HG03135 (cell line): Measurements from ENCODE around the gene DSCAML1.

Experiments
- ATAC-seq: cut with Tn5 transposase; IDR thresholded peaks from one replicate; pipeline ENCODE4 v1.9.1; 2021; ENCODE audit warnings: mild to moderate bottlenecking, moderate library complexity; ENCODE audit not compliant: unreplicated experiment

The DSCAML1 gene

DNA sequence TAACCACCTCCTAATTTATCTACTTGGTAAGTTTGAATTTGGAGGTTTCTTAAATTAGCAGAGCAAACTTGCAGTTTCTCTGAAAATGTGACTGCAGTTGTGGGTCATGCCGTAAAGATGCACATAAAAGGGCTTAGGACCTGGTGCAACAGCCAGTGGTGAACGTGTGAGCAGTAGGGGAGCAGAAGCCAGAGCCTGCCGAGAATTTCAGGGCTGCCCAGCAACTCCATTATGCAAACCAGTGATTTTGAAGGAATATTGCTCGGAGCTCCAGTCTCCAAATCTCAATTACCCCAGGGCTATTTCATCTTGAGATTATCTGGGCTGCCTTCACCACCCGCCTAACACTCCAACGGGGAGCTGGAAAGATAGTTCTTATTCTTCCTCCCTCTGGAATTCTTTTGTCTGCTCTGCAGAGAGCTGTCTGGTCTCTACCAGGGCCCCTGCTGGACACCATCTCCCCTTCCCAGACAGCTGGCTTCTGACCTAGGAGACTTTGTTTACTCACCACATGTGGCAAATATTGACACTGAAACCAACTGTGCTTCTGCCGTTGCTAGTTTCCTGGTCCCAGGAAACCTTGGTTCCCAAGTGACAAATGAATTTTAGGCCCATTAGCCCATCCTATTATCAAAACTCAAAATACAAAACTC is 93.9 kb downstream of the DSCAML1 start:
- ATAC-seq: no peak

DNA sequence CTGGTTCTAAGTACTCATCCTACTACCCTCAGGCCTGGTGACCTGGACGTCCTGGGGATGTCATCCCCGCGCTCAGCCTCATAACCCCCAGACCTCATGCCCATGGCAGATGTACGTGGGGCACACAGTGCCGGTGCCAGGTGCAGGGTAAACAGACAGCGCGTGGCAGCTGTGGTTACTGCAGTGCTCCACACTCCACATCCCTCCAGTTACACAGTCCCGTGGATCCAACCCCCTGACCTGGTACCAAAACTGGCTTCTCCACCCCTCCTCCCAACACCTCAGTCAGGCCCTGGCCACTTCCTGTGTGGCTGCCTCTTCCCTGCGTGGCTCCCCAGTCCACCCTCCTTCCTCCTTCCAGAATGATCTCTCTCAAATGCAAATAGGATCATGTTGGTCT is 95.2 kb downstream of the DSCAML1 start:
- no peak for ATAC-seq

DNA sequence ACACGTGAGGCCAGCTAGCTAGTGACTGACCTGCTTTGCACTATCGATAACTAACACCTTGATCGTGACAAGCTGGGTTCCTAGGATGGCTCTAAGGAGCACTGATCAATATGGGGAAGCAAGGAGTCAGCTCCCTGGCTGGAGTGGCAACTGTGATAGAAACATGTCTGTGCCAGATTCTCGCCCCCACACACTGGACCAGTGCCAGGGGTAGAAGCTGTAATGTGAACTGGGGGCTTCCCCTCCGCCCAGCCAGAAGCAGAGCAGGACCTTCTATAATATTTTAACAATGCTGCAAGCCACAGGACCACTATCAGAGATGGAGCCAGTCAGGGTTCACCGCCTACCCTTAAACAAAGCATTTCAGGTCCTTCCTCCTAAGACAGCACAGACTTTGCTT is 96.5 kb downstream of the DSCAML1 start:
- ATAC-seq: no peak

DNA sequence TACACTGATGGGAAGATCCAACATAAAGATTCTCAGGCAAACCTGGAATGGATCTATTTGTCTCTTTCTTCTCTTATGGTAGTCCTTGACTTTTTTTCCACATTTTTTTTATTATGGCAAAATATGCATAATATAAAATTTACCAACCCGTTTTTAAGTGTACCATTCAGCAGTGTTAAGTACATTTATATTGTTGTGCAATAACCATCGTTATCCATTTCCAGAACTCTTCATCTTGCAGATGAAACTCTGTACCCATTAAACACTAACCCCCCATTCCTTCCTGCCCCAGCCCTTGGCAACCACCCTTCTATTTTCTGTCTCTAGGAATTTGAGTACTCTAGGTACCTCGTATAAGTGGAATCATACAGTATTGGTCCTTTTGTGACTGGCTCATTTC is 99.7 kb downstream of the DSCAML1 start:
- ATAC-seq: no peak

DNA sequence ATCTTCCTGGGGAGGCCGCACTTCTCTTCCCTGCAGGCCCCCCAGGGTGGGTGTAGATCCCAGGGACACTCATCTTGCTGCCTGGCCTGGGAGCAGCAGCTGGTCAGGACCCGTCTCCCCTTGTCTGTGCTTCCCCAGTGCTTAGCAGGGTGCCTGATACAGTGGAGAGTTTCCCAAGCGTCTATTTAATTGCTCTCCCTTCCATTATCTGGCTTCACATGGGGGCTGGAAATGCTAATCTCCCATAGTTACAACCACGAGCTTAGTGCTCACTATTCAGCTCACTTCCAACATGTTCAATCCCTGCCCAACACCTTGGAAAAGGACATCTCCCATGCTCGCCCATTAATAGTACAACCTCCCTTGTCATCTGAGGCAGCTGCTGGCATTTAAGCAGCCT is 100.5 kb downstream of the DSCAML1 start:
- no peak for ATAC-seq

DNA sequence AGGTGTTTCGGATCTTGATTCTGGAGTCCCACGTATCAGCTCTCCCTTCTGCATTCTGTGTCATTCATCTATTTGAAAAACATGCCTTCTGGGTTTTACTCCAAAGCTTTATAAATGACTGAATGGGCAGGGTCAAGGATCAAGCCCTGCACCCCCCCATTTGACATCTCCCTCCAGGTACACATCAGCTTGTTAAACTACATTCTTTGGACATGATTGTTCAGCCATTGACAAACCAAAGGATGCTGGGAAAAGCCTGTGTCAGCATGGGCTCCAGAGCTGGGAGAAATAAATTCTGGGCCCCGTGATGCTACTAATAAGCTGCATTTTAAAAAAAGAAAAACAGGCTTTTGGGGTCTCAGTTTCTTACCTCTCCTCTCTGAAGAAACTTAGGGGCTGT is 103.7 kb downstream of the DSCAML1 start:
- no peak for ATAC-seq

DNA sequence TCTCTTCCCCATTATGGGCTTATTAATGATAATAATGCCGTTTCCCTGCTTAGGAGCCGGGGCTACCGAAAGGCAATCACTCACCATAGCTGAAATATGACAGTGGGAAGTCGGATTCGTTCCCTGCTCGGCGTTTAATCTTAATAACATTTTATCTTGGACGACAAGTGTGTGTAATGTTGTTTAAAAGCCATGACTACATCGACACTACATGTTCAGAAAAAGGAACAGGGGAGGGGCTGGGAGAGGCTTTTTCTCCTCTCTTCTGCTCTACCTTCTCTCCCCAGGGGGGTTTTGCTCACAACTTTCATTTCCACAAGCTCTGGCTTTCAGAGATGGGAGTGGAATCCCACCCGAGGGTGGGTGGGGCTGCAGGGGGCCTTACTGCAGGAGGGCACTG is 105.5 kb downstream of the DSCAML1 start:
- no peak for ATAC-seq

DNA sequence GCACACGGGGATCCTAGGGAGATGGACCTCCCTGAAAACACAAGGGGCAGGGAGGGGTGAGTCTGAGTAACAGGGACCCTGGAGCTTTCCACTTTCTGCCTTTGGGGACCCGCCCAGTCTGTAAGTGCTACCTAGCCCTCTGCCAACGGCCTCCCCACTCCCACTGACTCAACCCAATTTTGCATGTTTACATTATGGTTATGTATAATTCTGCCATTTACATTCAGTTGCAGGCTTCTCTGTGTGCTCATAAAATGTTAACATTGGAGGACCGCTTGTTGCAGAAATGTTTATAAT is 105.8 kb downstream of the DSCAML1 start:
- no peak for ATAC-seq

DNA sequence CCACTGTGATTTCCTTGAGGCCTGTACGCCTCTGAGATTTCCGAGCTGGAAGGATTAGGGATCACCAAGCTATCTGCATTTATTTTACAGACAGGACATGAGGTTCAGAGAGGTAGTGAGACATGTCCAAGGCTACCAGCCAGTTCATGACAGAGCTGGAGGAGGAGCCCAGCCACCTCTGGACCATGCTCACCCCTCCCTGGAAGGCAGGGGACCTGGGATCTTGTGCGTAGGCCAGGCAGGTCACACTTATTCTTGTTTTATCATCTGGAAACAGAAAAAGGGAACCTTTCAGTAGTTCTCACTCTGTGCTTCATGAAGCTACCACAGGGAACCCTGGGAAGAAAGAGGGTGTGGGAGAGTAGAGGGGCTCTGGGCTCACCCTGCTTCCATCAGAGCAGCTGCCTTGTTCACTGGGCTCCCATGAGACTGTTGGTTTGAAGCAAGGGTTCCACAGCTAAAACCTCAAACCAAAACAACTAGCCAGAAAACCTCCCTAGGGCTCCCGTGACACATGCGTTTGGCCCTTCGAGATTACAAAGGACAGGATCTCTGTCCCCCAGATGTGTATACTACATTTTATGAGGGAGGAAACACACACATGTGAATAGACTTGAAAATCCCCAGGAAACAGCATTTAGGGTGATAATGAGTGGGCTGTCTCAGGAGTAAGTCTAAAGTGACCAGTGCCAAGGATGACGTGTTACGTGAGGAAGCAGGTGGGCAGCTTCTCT is 106.4 kb downstream of the DSCAML1 start:
- ATAC-seq: no peak

DNA sequence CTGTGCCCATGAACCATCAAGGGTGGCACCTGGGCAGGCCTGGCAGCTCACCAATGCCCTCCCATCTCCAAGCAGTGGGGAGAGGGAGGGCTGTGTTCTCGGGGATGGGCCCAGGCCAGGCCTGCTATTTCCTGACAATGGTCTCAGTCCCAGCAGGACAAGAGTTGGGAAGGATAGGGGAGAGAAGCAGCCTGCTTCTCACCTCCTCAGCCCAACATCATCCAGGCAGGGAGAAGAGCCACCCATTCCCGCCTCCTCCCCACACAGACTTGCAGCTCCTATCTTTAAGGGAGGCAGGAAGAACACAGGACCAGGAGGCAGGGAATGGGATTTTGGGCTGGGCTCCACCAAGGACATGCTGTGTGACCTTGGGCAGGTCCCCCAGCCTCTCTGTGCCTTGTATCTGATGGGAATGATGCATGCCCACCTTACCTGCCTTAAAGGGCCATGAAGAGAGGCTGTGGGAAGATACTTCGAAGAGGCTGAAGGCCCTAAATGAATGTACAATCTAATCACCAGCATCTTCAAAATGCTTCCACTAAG is 108.7 kb downstream of the DSCAML1 start:
- ATAC-seq: no peak

DNA sequence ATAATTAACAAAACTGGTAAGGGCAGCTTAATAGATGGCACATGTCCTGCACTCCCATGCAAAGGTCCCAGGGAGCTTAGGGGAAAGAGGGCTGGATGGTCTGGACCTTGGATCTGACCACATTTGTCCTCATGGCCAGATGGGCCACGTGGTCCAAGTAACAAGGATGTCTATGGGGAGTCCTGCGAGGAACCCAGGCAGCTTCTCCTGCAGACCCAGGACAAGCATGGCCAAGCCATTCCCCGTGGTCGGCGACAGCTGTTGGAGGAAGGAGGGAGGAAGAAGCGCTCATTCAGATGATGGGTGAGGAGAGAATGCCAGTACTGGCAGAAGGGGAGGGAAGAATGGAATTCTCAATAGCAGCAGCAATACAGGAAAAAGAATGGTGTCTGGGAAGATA is 109.2 kb downstream of the DSCAML1 start:
- ATAC-seq: no peak

DNA sequence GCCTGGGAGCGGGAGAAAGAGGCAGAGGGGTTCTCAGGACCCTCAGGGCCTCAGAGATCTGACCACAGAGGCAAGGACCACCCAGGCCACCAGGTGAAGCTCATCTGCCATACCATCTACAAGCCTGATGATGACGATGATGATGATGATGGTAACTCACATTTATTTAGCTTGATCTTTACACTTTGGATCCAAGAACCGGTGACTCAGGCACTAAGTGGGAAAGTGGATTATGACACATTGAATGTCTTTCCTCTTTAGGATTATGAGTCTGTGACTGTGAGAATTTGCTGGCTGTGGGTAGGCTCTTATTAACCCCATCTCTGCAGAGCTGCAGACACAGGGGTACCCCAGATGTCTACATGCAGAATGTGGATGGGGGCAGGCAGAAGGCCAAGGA is 110.3 kb downstream of the DSCAML1 start:
- ATAC-seq: no peak

DNA sequence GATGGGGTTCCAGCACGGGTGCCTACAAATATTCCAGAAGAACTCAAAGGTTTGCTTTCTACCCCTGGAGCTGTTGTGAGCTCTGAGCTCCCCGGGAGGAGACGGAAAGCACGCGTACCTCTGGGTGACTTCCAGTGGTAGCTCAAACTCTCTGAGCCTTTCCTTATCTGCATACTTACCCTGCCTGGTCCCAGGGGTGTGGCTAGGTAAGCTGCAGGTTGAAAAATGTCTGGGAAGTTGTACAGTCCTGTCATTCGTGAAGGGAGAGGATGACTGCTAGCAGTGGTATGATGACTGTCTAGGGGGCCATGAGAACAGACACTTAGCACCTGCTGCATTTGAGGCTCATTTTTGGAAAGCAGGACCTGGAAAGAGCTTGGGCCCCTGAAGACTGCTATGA is 111.5 kb downstream of the DSCAML1 start:
- ATAC-seq: no peak

DNA sequence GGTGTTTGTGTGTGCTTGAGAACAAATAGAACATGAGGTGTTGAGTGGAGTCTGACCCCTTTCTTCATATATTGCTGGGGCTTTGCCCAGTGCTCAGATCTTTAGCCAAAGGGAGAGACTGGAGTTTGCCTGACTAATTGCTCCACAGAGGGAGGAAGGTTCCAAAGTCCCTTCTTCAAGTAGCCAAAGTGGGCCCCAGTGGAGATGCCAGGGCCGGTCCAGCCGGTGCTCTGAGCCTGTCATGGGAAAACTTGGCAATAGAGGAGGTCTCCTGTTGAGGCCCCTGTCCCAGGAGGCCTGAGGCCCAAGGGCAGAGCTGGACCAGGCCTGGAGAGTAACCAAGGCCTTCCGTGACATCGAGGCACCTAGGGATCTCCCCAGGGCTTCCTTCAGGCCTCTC is 112.3 kb downstream of the DSCAML1 start:
- no peak for ATAC-seq

DNA sequence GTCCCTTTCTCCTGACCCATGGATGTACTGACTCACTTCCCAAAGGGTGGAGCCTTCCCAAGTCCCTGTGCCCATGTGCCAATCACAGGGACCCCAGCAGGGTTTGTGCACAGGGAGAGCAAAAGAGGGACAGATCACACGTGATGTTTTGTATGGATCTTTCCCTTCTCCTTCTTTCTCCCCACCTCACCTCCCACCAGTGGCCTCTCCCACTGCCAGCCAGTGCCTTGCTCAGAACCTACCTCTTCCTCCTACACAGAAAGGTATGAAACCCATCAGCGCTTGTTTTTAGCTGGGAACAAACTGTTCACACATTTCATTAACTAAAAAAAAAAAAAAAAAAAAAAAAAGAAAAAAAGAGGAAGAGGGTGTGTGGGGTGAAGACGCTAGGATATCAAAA is 112.9 kb downstream of the DSCAML1 start:
- ATAC-seq: no peak

DNA sequence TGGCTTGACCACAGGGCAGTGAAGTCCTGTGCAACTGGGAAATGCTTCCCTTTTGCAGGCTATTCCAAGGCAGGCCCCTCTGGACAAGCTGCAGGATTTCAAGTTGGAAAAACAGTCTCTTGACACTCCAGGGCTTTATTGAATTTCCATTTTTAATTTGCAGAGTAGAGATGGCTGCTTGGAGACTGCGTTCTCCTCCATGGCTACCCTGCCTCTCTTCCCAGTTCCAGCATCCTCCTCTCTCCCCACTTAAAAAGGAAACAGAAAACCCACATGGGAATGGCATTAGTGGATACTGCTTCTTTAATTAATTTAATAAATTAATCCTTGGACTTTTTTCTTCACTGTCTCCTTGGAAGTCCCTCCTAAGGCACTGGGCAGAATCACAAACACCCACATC is 115.6 kb downstream of the DSCAML1 start:
- ATAC-seq: no peak

DNA sequence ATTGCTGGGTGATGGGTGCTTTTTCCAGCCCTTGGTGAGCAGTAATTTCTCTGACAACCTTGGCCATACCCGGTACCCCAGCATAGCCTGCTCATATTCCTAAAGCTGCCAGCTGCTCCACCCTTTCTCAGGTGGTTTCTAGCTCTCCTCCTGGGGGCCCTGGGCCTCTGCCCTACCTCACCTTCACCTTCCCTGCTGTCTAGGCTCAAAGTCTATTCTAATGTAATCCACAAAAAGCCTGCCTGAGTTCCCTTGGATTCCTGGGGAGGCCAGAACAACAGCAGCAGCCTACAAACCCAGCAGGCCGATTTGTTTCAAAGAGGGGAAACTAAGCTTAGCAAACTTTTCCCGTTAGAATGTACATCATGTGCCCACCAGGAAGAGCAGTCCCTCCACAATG is 117.6 kb downstream of the DSCAML1 start:
- ATAC-seq: no peak

DNA sequence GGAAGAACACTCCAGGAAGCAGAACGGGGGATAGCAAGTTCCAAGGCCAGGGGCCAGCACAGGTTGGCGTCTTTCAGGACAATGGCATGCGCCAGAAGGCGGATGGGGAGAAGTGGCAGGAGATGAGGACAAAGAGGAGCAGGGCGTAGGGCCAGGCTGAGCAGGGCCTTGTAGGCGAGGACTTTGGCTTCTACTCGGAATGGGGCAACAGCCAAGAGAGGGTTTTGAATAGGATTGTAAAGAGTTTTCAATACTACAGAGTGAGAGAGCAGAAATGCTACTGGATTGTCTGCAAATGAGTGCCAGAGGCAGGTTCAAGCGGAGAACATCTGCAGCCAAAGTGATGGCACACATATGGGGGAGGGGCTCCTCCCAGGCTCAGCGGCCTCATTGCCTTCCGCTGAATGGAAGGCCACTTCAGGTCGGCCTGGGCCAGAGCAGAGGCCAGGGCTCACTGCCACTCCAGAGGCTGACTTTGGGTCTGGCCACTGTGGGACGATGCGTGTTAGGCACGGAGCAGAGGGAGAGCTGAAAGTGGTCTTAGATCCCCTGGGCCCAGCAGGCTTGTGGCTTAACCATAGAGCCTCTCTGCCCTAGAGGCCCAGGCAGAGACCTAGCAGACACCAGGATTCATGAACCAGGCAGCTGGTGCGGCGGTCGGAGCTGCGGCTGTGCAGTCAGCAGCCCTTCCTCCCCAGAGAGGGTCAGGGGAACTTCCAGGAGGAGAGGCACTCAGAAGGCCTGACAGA is 118.2 kb downstream of the DSCAML1 start:
- no peak for ATAC-seq

DNA sequence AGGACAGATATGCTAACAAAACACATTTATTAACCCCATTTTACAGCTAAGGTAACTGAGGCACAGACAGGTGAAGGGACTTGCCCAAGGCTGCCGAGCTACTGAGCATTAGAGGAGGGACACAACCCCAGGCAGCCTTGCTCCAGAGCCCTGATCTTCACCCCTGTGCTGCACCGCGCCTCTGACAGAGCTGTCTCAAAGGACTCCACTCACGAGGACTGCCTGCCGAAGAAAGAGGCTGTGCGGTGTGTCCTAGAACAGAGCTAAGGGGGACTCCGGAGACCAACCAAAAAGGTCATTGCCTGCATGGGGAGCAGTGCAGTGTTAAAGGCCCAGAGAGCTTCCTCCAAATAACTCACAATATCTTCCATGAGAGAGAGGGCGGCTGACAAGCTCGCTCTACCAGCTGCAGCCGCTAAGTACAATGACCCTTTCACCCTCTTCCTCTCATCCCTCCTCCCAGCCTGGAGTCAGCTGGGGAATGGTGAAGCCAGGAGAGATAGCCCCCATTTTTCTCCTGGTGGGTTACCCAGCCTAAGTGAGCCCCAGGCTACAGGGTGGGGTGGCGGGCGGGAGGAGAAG is 119.2 kb downstream of the DSCAML1 start:
- ATAC-seq: no peak

DNA sequence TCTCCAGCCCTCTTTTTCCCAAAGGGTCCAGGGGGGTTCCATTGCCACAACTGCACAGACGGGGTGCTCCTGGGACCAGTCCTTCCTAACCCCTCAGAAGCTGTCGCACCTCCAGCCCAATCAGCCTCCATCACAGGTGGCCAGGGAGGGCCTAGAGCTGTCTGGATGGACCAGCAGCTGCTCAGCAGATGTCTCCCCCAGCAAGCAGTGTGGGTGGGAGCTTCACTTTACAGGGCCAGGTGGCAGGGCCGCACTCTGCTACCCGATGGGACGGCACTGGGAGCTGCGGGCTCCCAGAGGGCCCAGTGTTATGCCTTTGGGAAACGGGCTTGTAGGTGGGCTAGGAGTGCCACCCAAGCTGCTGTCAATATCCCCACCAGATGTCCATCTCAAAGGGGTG is 120.5 kb downstream of the DSCAML1 start:
- ATAC-seq: no peak

DNA sequence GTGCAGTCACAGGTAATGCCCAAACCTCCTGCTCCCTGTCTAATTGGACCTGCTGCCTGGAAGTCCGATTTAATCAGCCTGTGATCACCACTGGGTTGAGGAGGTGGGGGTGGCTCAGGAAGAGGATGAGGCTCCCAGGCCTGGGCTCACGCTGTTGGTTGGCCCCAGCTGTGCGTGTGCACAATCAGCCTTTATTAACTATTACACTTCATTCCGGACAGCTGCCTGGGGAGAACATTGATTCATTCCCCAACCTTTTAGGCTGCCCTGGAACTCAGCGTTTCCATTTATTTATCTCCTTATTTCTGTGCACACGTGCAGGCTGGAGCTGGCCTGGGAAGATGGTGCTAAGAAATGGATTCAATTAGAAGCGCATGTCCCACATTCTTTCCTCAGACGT is 123.4 kb downstream of the DSCAML1 start:
- no peak for ATAC-seq

DNA sequence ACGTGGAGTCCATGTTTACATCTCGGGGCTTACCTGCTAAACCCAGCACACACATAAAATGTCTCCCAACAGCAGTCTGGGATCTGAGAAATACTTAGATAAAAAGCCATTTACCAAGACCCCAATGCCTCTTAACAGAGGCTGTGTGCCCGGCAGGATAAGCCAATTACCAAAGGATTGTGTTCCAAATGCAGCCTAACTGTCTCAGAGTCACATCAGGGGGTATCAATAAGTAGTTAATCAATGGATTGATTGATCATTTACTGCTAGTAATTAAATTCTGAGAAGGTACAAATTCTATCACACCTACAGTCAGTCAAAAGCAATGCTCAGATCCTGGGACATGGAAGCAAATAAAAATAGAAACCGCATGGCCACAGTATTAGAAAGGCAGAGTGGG is 125.6 kb downstream of the DSCAML1 start:
- no peak for ATAC-seq
